HG03571 (cell line): ENCODE measurements around the gene ASIC2.

ENCODE experiments used
- ATAC-seq: cut with Tn5 transposase; IDR thresholded peaks from one replicate; pipeline ENCODE4 v1.9.1; 2021; ENCODE audit not compliant: unreplicated experiment

The ASIC2 gene

GRCh38 chr17:33290253-33290652 lies 2.8 kb downstream of the ASIC2 start:
- ATAC-seq, result no peak

DNA sequence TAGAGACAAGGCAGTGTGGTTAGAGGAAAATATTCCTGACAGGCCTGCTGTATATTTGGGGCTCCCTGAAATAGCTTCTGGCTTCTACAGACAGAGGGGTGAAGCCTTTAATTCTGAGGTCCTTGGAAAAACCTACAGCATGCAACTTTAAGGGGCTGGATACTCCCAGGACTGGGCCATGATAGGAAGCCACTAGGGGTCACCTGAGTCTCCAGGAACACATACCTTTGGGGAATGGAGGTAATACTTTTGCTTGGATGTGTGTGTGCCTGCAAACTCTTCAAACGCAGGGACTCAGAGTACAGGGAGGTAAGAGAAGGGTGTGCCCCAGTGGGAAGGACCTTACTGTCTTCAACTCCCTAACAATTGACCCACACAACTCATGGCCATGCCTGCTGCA lies 4.1 kb downstream of the ASIC2 start:
- ATAC-seq, result no peak

DNA sequence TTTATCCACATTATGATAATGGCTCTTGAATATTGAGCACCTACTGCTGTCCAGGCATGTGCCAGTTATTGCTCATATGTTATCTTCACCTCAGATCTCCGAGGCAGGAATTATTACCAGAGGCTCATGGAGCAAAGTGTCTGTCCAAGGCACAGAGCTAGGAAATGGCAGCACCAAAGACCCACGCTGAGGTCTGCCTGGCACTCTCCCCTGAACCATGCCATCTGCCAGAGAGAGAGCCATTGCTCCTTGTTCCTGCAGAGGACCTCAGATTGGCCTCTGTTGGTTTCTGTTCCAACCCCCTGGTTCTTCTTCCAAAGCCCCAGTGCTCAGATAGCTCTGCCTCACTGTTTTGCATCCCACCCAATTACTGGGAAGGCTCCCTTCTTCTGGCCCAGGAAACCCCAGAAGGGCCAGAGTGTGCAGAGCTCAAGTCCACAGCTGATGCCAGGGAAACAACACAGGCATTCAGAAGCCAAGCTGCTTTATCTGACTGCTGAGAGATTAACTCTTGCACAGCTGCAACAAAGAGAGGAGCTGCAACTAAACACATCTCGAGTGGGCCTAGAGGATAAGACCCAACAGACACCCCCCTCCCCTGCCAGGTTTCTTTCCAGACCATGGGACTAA lies 5.9 kb downstream of the ASIC2 start:
- no peak for ATAC-seq

DNA sequence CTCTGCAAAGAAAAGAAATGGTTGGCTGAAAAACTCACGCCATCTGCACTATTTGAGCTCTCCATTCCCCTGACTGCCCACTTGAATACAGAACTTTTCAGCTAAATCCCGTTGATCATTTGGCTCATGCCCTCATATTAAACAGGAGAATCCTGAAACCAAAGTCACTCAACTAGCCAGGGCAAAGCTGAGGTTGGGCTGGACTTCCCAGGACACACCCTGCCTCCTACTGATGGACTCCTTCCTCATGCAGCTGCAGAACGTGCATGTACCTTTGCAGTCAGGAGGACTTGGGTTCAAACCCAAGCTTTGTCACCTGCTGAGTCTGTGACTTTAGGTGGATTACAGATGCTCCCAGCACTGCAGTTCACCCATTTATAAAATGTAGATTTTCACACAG lies 7.7 kb downstream of the ASIC2 start:
- ATAC-seq, result no peak

- no peak for ATAC-seq
These were observed 9.1 kb downstream of the ASIC2 start for GRCh38 chr17:33284022-33284421.

GRCh38 chr17:33280162-33280943 lies 12.7 kb downstream of the ASIC2 start:
- ATAC-seq, result no peak

DNA sequence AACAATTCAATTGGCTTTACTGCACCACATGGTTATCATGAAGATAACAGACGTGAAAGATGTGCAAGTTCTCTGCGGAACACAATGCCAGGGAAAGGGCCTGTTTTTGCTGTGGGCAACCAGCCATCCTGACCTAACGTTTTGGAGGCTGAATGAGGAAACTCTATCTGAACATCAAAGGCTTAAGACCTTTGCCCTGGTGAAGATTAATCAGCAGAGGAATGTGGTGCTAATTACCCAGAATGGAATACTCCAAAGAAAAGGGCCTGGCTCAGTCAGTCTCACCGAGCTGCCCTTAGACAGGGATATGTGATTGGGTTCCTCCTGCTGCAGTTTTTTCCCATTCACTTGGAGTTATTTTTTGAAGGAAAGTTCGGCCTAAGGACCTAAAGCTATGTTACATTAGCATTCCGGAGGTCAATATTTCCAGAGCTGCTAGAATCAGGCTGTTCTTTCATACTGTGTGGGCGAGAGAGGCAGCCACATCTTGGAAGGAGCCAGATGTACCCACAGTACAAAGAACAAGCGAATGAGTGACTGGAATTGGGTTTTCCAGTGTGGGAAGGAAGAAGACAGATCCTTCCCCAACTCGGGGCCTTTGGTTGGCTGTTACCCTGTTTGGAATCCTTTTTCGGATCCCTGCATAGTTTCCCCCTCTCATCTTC lies 15.5 kb downstream of the ASIC2 start:
- ATAC-seq, result no peak

GRCh38 chr17:33273743-33274410 lies 19.2 kb downstream of the ASIC2 start:
- ATAC-seq, result no peak

GRCh38 chr17:33273271-33273670 lies 19.8 kb downstream of the ASIC2 start:
- no peak for ATAC-seq

DNA sequence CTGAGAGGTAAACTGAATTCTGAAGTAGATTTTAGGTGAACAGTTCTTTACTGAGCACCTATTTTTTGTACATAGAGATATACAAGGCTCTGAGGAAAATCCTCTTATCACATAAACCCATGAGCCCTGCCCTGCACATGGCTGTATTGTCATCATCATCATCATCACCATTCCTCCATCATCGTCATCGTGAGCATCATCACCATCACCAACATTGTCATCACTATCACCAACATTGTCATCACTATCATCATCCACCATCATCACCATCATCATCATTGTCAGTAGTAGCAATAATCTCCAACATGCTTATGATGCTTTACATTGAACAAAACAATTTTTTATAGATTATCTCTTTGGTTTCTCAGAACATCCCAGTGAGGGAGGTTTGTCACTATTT lies 20.7 kb downstream of the ASIC2 start:
- ATAC-seq, result no peak

GRCh38 chr17:33269337-33270060 lies 23.6 kb downstream of the ASIC2 start:
- no peak for ATAC-seq

DNA sequence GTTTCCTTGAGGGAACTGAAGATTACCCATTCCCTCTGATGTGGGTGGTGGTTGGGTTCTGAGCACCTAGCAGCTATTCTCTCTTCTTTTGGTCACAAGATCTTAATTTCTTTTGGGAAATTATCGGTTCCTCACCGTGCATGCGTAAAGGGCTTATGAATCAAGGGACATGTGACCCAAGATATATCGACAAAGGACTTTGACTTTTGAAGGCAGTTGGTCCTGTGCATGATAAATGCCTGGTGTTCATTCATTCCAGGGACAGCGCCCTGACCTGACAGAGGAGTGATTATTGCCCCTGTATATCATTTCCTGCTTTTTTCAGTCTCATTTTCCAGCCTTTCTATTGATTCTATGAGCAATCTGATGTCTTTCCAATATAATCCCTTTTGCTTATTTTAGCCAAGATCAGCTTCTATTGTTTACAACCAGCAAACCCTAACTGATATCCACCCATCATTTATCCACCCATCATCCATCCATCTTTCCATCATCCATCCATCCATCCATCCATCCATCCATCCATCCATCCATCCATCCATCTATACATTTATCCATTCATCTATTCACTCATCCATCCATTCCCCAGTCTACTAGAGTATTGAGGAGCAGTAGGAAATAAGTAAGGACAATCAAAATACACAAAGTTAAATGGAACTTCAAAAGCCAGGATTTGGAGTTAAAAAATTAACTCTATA lies 25.1 kb downstream of the ASIC2 start:
- no peak for ATAC-seq

GRCh38 chr17:33267271-33267790 lies 25.8 kb downstream of the ASIC2 start:
- no peak for ATAC-seq

DNA sequence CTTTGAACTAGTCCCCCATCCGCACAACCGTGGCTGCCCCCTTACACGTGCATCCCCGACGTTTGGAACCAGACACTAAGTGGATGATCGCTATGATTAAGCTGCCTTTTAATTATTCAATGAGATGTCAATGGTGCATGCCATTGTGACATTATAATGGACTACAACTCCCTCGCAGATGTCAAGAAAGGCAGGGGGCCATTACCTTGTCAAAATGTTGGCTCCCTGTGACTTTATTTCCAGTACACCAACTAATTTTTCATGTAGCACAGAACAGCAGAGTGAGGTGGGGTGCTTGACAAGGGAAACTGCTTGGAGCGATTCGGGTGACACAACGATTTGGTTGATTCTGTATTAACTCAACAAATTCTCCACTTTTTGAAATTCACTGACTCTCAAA lies 26.5 kb downstream of the ASIC2 start:
- no peak for ATAC-seq

DNA sequence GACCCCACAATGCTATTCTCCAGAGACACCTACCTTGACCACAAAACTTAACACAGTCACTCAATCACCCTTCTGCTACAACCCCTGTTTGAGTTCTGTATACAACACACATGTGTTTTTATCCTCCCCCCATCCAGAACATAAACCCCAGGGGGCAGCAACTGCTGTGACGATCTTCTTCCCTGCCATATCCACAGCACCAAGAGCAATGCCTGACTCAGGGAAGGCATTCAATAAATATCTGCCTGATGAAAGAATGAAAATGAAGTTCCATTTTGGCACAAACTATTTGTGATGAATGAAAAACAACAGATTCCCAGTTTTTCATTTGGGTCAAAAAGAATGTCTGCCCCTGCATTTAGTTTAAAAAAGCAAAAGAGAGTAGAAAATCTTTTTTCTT lies 27.0 kb downstream of the ASIC2 start:
- no peak for ATAC-seq

DNA sequence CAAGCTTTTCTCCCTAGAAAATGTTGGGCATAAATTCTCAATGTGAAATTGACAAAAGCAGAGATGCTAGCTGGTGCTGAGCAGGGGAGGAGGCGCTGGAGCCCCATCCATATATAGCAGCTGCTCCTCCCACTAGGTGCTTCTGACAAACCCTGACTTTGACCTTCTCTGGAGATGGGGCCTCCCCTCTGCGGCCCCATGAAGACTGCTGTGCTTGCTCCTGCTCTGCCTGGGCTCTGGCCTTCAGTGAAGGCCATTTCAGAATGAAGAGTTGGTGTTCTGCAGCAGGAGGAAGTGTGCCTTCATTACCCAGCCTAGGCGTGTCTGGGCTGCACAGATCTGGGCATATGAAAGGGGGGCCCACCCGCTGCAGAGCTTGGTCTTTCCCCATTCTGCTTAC lies 29.7 kb downstream of the ASIC2 start:
- ATAC-seq, result no peak

DNA sequence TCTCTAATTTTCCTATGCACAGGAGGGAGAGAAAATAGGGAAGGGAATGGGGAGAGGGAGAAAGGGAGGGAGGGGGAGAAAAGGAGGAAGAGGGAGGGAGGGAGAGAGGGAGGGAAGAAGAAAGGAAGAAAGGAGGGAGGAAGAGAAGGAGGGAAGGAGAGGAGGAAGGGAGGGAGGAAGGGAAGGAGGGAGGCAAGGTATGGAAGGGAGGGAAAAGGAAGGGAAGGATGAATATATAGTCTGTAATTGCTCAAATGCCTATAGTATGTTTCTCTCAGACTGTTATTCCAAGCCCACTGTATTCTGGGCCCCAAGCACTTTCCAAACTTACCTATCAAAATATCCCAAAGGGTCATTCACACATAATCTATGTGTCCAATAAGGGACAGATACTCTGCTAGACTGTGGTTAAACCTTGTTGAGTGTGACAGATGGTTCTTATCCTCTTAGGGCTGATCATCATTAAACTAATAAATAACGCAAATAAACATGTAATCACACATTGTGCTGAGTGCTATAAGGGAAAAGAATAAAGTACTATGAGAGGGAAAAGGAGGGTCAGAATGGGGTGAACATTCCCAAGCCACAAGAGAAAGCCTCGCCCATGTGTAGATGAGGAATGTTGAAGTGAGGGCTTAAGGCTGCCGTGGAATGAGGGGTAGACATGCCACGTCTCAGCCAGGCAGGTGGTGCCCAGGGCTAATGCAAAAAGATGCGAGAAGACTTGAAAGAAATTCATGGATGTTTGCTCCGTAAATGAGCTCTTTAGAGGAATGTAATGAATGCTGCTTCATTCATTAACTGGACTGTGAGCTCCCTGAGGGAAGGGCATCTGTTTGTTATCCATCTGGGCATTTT lies 30.6 kb downstream of the ASIC2 start:
- ATAC-seq, result no peak

- ATAC-seq, result no peak
These were observed 31.3 kb downstream of the ASIC2 start for GRCh38 chr17:33261820-33262219.

DNA sequence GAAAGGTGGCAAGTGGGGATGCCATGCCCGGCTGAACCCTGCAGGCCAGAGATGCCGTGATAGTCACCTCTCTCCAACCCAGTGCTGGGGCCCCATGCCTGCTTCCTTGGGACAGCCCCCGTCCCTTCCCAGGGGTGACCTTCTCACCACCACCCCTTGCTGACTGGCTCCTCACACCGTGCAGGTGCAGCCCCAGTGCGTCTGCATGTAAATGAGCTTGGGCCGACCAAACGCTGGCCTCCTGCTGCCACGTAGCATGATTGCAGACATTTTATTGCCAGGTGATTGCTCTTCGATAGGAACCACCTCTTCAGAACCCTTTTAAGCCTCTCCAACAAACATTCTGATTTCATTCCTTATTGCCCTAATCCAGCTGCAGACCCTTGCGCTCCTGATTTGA lies 32.5 kb downstream of the ASIC2 start:
- ATAC-seq, result no peak
